Parathyroid adenoma (tissue), 2 donors: ENCODE data around the gene SPIN1.

Source experiments
- H2AFZ ChIP-seq: fragments of 300-600 bp; sonication (generic); one replicate; pipeline ENCODE4 v1.7.0; 2017; ENCODE audit warnings: antibody characterized with exemption, mild to moderate bottlenecking
- H3K27ac ChIP-seq: fragments of 300-600 bp; sonication (generic); one replicate; pipeline ENCODE4 v1.7.0; 2017
- H3K27me3 ChIP-seq: fragments of 300-600 bp; sonication (generic); one replicate; pipeline ENCODE4 v1.7.0; 2017; ENCODE audit warnings: low read length; ENCODE audit not compliant: control insufficient read depth, insufficient read depth
- H3K36me3 ChIP-seq: fragments of 300-600 bp; sonication (generic); one replicate; pipeline ENCODE4 v1.7.0; 2017; ENCODE audit warnings: low read length; ENCODE audit not compliant: control insufficient read depth, insufficient read depth
- H3K4me1 ChIP-seq: fragments of 300-600 bp; sonication (generic); one replicate; pipeline ENCODE4 v1.7.0; 2017; ENCODE audit warnings: control low read depth
- H3K4me2 ChIP-seq: fragments of 300-600 bp; sonication (generic); one replicate; pipeline ENCODE4 v1.7.0; 2017; ENCODE audit warnings: low read length
- H3K4me3 ChIP-seq: fragments of 300-600 bp; sonication (generic); one replicate; pipeline ENCODE4 v1.7.0; 2017; ENCODE audit warnings: low read depth, low read length
- H3K79me2 ChIP-seq: fragments of 300-600 bp; sonication (generic); one replicate; pipeline ENCODE4 v1.7.0; 2017; ENCODE audit warnings: control low read depth
- H3K9ac ChIP-seq: fragments of 300-600 bp; sonication (generic); one replicate; pipeline ENCODE4 v1.7.0; 2017; ENCODE audit warnings: mild to moderate bottlenecking
- H3K9me3 ChIP-seq: fragments of 300-600 bp; sonication (generic); one replicate; pipeline ENCODE4 v1.7.0; 2017; ENCODE audit warnings: low read length; ENCODE audit not compliant: control insufficient read depth
- CTCF ChIP-seq: fragments of 300-600 bp; sonication (generic); IDR thresholded peaks from one replicate; pipeline ENCODE4 v1.7.0; 2017; ENCODE audit warnings: antibody characterized with exemption, mild to moderate bottlenecking
- donor health status: primary hyperparathyroidism.

The SPIN1 gene

GRCh38 chr9:88363661-88364060 lies 24.6 kb upstream of the SPIN1 start:
- no peak overlapping the region for H3K4me3 ChIP-seq
- TF ChIP-seq CTCF: no peak
- no peak overlapping the region for H3K27ac ChIP-seq
- no peak overlapping the region for H3K4me2 ChIP-seq
- H2AFZ ChIP-seq: no peak overlapping the region
- no peaks in the 10 kb centered on the region for H3K4me1 ChIP-seq
- no peaks in the 10 kb centered on the region for H3K36me3 ChIP-seq
- H3K27me3 ChIP-seq: no peaks in the 10 kb centered on the region
- H3K9ac ChIP-seq: no peak overlapping the region
- H3K79me2 ChIP-seq: no peaks in the 10 kb centered on the region
- no peaks in the 10 kb centered on the region for H3K9me3 ChIP-seq

DNA sequence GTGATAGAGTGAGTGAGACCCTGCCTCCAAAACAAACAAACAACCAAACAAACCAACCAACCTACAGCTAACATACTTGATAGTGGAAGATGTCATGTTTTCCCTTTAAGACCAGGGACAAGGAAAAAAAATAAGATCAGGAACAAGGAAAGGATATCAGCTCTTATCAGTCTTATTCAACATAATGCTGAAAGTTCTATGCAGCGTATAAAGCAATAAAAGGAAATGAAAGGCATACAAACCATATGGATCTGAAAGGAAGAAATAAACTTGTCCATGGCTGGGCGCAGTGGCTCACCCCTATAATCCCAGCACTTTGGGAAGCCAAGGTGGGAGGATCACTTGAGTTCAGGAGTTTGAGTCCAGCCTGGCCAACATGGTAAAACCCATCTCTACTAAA lies 23.5 kb upstream of the SPIN1 start:
- no peaks in the 10 kb centered on the region for H3K4me1 ChIP-seq
- H2AFZ ChIP-seq: no peak overlapping the region
- TF ChIP-seq CTCF: no peak
- no peaks in the 10 kb centered on the region for H3K79me2 ChIP-seq
- no peak overlapping the region for H3K4me3 ChIP-seq
- H3K4me2 ChIP-seq: no peak overlapping the region
- no peak overlapping the region for H3K9ac ChIP-seq
- no peak overlapping the region for H3K27ac ChIP-seq
- no peaks in the 10 kb centered on the region for H3K27me3 ChIP-seq
- no peaks in the 10 kb centered on the region for H3K36me3 ChIP-seq
- no peaks in the 10 kb centered on the region for H3K9me3 ChIP-seq

DNA sequence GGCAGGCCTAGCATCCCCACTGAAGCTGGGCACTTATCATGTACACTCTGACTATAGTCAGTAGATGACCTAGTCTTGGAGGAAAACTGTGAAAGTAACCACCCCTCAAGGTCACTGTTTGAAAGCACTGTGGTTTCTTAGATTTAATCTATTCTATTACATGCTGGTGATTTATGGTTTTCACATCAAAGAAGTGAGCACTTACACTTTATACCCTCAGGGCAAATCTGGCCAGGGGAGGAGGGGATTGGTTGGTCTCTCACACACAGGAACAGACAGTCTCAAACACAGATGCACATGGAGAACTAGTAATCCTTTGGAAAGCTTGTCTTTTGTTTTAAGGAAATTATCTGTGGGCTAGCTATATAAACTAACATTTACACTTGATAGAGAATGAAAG lies 17.9 kb upstream of the SPIN1 start:
- Histone ChIP-seq H3K79me2 (no peaks in the 10 kb centered on the region), H3K4me1 (no peaks in the 10 kb centered on the region), H3K9me3 (no peaks in the 10 kb centered on the region), H3K36me3 (no peaks in the 10 kb centered on the region), H3K9ac (no peak overlapping the region), H3K4me3 (no peak overlapping the region), H3K4me2 (no peak overlapping the region), H3K27me3 (no peaks in the 10 kb centered on the region), H3K27ac (no peak overlapping the region), H2AFZ (no peak overlapping the region)
- TF ChIP-seq CTCF: no peak

DNA sequence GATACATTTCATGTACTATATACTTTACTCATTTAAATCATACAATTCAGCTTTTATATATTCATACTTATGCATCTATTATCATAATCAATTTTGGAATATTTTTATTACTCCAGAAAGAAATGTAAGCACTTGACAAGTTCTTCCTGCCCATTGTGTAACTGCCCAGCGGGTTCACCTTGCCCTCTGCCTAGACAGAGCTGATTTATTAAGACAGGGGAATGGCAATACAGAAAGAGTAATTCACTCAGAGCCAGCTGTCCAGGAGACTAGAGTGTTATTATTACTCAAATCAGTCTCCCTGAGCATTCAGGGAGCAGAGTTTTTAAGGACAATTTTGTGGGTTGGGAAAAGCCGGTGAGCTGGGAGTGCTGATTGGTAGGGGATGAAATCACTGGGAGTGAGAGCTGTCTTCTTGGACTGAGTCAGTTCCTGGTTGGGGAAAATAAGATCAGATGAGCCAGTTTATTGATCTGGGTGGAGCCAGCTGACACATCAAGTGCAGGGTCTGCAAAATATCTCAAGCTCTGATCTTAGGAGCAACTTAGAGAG lies 16.1 kb upstream of the SPIN1 start:
- TF ChIP-seq CTCF: no peak

DNA sequence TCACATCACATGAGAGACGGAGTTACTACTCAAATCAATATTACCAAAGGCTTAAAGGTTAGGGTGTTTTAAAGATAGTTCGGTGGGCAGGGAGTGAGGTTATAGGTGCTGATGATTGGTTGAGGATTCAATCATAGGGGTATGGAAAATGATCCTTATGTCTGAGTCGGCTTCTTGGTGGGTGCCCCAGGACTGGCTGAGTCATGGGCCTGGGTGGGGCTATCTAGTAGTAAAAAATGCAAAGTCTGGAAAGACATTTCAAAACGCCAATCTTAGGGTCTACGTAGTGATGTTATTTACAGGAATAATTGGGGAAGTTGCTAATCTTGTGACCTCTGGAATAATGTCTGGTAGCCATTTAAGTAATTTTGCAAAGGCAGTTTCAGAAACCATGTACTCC lies 15.2 kb upstream of the SPIN1 start:
- no peak overlapping the region for H3K27ac ChIP-seq
- no peak overlapping the region for H3K4me2 ChIP-seq
- no peaks in the 10 kb centered on the region for H3K4me1 ChIP-seq
- TF ChIP-seq CTCF: no peak
- H3K27me3 ChIP-seq: no peaks in the 10 kb centered on the region
- H3K79me2 ChIP-seq: no peaks in the 10 kb centered on the region
- no peak overlapping the region for H2AFZ ChIP-seq
- no peak overlapping the region for H3K4me3 ChIP-seq
- no peak overlapping the region for H3K9ac ChIP-seq
- no peaks in the 10 kb centered on the region for H3K9me3 ChIP-seq
- no peaks in the 10 kb centered on the region for H3K36me3 ChIP-seq

More for the DNA sequence above, 16.1 kb upstream of the SPIN1 start:
- Histone ChIP-seq H2AFZ (no peak overlapping the region), H3K9me3 (no peaks in the 10 kb centered on the region), H3K27ac (no peak overlapping the region), H3K9ac (no peak overlapping the region), H3K4me3 (no peak overlapping the region), H3K4me2 (no peak overlapping the region), H3K4me1 (no peaks in the 10 kb centered on the region), H3K79me2 (no peaks in the 10 kb centered on the region), H3K36me3 (no peaks in the 10 kb centered on the region), H3K27me3 (no peaks in the 10 kb centered on the region)
